Fibroblast of villous mesenchyme (primary cell): ENCODE data around the gene PKD1L1. TPM values are rescaled to one million over a fixed set of nuclear protein-coding genes. Genes with fewer than 3 reads are reported as not detected.
"Not testable (repeated sequence)": the region's sequence is repeated elsewhere in the genome, so short reads cannot be mapped to it uniquely, and the experiment has no call there.

Experiments
- DNase-seq: peaks from one replicate; pipeline ENCODE4 v3.0.0-alpha.2; 2010; ENCODE audit warnings: low read depth
- H3K4me3 ChIP-seq: 2 replicates; pipeline ENCODE4 v1.5.1; 2011; ENCODE audit warnings: low read depth, mild to moderate bottlenecking, low read length
- CTCF ChIP-seq: IDR thresholded peaks from 2 replicates; pipeline ENCODE4 v1.5.1; 2012; ENCODE audit warnings: low read depth, mild to moderate bottlenecking, low read length; ENCODE audit not compliant: insufficient read depth
- total RNA-seq: library from RNA; depleted of rRNA; stranded (reverse); fragments of >200 nt; gene quantifications from 2 replicates; pipeline ENCODE4 v1.2.3, GENCODE V29; 2012

The PKD1L1 gene
- total RNA-seq, 1 donor: 0.43 TPM

- TF ChIP-seq CTCF: no peak
- H3K4me3 ChIP-seq: no peak overlapping the region
- no peak for DNase-seq
These were observed 191.6 kb downstream of the PKD1L1 start for GRCh38 chr7:47756636-47757035.

- no peak for TF ChIP-seq CTCF
- H3K4me3 ChIP-seq: no peak overlapping the region
- no peak for DNase-seq
These were observed 193.0 kb downstream of the PKD1L1 start for GRCh38 chr7:47755248-47755647.

GRCh38 chr7:47751724-47752123 is 196.5 kb downstream of the PKD1L1 start:
- DNase-seq: not testable (repeated sequence)

GRCh38 chr7:47751043-47751442 is 197.2 kb downstream of the PKD1L1 start:
- DNase-seq: peak; percentile 46
- no peak for TF ChIP-seq CTCF
- H3K4me3 ChIP-seq: no peak overlapping the region

More at GRCh38 chr7:47751724-47752123, 196.5 kb downstream of the PKD1L1 start:
- not testable (repeated sequence) for H3K4me3 ChIP-seq

- H3K4me3 ChIP-seq: no peak overlapping the region
- no peak for DNase-seq
- TF ChIP-seq CTCF: no peak
These were observed 200.2 kb downstream of the PKD1L1 start for GRCh38 chr7:47748041-47748440.

- TF ChIP-seq CTCF: no peak
- no peak overlapping the region for H3K4me3 ChIP-seq
- no peak for DNase-seq
These were observed 201.1 kb downstream of the PKD1L1 start for GRCh38 chr7:47747160-47747559.

- no peak for DNase-seq
- no peak for TF ChIP-seq CTCF
- H3K4me3 ChIP-seq: no peak overlapping the region
These were observed 201.8 kb downstream of the PKD1L1 start for GRCh38 chr7:47746468-47746867.
